Endothelial cell of umbilical vein (primary cell): ENCODE data around the gene TOM1L2. TPM values are rescaled to one million over a fixed set of nuclear protein-coding genes. Genes with fewer than 3 reads are reported as not detected.

ENCODE experiments used
- BruUV-seq: library from RNA; stranded (reverse); fragments of 400-500 nt; replicated peaks from 2 replicates; lab custom pipeline; 2021; lab: Mats Ljungman, UMichigan
- CTCF ChIA-PET: fragments of 300-600, 350-600 bp; sonication (Branson Sonifier 250); formaldehyde crosslinking; loops from one replicate; lab custom pipeline; 2021; ENCODE audit warnings: antibody characterized with exemption, inconsistent platforms; lab: Charles Lee
- POLR2A ChIA-PET: fragments of 300-600, 350-600 bp; sonication (Branson Sonifier 250); formaldehyde crosslinking; loops from one replicate; lab custom pipeline; 2021; ENCODE audit warnings: antibody characterized with exemption, inconsistent platforms; lab: Charles Lee
- DNase-seq: peaks from one replicate; pipeline ENCODE4 v3.0.0-alpha.2; 2011; ENCODE audit warnings: low read depth, low spot score
- FAIRE-seq: peaks from 2 replicates; lab custom pipeline; 2011; peaks lifted over from hg19 to GRCh38; lab: Jason Lieb, UNC
- H2AFZ ChIP-seq: 2 replicates; pipeline ENCODE4 v1.6.0; 2012; ENCODE audit warnings: low read depth, low read length, control low read depth, inconsistent platforms
- H3K27ac ChIP-seq: 2 replicates; pipeline ENCODE4 v1.5.1; 2011; ENCODE audit warnings: low read depth, mild to moderate bottlenecking, control low read depth, low read length, moderate library complexity; ENCODE audit not compliant: insufficient read depth
- H3K27me3 ChIP-seq, 2 experiments: 2 replicates each; pipeline versions ENCODE4 v1.6.0 to v1.6.1; 2011; ENCODE audit warnings: low read length in 2 of 2, mixed read lengths in 1 of 2; ENCODE audit not compliant: control insufficient read depth in 2 of 2, insufficient read depth in 2 of 2
- H3K36me3 ChIP-seq, 2 experiments: 2 replicates in 1 of 2; 3 replicates in 1 of 2; pipeline ENCODE4 v1.5.1; 2011; ENCODE audit warnings: low read length in 2 of 2, mild to moderate bottlenecking in 1 of 2, moderate library complexity in 1 of 2; ENCODE audit not compliant: control insufficient read depth in 2 of 2, insufficient read depth in 2 of 2; ENCODE audit errors: extremely low read depth in 1 of 2
- H3K4me1 ChIP-seq: 3 replicates; pipeline ENCODE4 v1.5.1; 2011; ENCODE audit warnings: mild to moderate bottlenecking, low read length; ENCODE audit not compliant: control insufficient read depth, insufficient read depth; ENCODE audit errors: extremely low read depth
- H3K4me2 ChIP-seq: 2 replicates; pipeline ENCODE4 v1.6.1; 2011; ENCODE audit warnings: low read length, control low read depth, mixed read lengths; ENCODE audit not compliant: insufficient read depth
- H3K4me3 ChIP-seq, 3 experiments: fragments of 200-600 bp in 1 of 3; sonication (generic), shearing (Covaris generic) in 1 of 3; replicated peaks in 1 of 3; 2 replicates each; pipeline ENCODE4 v1.5.1; 2011 to 2016; ENCODE audit warnings: control low read depth in 3 of 3, low read length in 3 of 3, mild to moderate bottlenecking in 2 of 3, inconsistent platforms in 1 of 3, low read depth in 1 of 3, moderate library complexity in 1 of 3; ENCODE audit not compliant: insufficient read depth in 1 of 3
- H3K79me2 ChIP-seq: 2 replicates; pipeline ENCODE4 v1.6.0; 2012; ENCODE audit warnings: low read length, inconsistent platforms; ENCODE audit not compliant: control insufficient read depth, insufficient read depth
- H3K9ac ChIP-seq: replicated peaks from 2 replicates; pipeline ENCODE3; 2011; ENCODE audit warnings: low read length, control low read depth; ENCODE audit not compliant: insufficient read depth; ENCODE audit errors: extremely low read depth
- H3K9me1 ChIP-seq: replicated peaks from 3 replicates; pipeline ENCODE4 v1.6.0; 2011; ENCODE audit warnings: mild to moderate bottlenecking, low read length; ENCODE audit not compliant: control insufficient read depth, insufficient read depth; ENCODE audit errors: extremely low read depth
- H3K9me3 ChIP-seq: replicated peaks from 2 replicates; pipeline ENCODE4 v1.5.1; 2012; ENCODE audit warnings: low read length, inconsistent platforms; ENCODE audit not compliant: control insufficient read depth, insufficient read depth
- H4K20me1 ChIP-seq: replicated peaks from 2 replicates; pipeline ENCODE3; 2011; ENCODE audit warnings: mild to moderate bottlenecking, low read length; ENCODE audit not compliant: control insufficient read depth, insufficient read depth; ENCODE audit errors: extremely low read depth
- EZH2 ChIP-seq: IDR thresholded peaks from 2 replicates; pipeline ENCODE4 v1.6.1; 2012; ENCODE audit warnings: borderline replicate concordance, low read depth, mild to moderate bottlenecking, moderate library complexity, low read length, inconsistent platforms; ENCODE audit not compliant: severe bottlenecking
- FOS ChIP-seq: IDR thresholded peaks from 2 replicates; pipeline ENCODE4 v1.6.1; 2011; ENCODE audit warnings: mild to moderate bottlenecking, low read length, moderate library complexity, borderline replicate concordance; ENCODE audit not compliant: insufficient read depth
- JUN ChIP-seq: IDR thresholded peaks from 2 replicates; pipeline ENCODE4 v1.6.1; 2011; ENCODE audit warnings: borderline replicate concordance, low read depth; ENCODE audit not compliant: insufficient read length, insufficient read depth
- MYC ChIP-seq: IDR thresholded peaks from one replicate; pipeline ENCODE4 v1.6.1; 2011; ENCODE audit warnings: mild to moderate bottlenecking, low read depth, low read length
- POLR2AphosphoS5 ChIP-seq: IDR thresholded peaks from 2 replicates; pipeline ENCODE4 v1.6.1; 2012; ENCODE audit warnings: low read depth, mild to moderate bottlenecking, control low read depth, low read length, moderate library complexity; ENCODE audit not compliant: insufficient read depth
- dilution Hi-C: fragments of 300-500 bp; cut with MboI; formaldehyde crosslinking; loops from one replicate; pipeline ENCODE4 v1.15.0; 2019; ENCODE audit warnings: low sequenced_read_pairs; ENCODE audit not compliant: extremely low pct_ligation_motif_present
- intact Hi-C: fragments of 100-400 bp; cut with micrococcal nuclease; formaldehyde crosslinking; loops from one replicate; pipeline ENCODE4 v1.10.0; 2022
- polyA plus RNA-seq, 4 experiments: library from polyadenylated mRNA; depleted of rRNA in 3 of 4; stranded (reverse) in 3 of 4; unstranded in 1 of 4; fragments of >200 nt; gene quantifications; 2 replicates each; pipeline versions ENCODE4 v1.2.1 to v1.2.3, GENCODE V29; 2011 to 2012; ENCODE audit warnings: missing spikeins in 1 of 4
- total RNA-seq: library from RNA; stranded (reverse); gene quantifications from 2 replicates; pipeline ENCODE4 v1.2.3, GENCODE V29; 2021

The TOM1L2 gene
- total and polyA plus RNA-seq, 2 donors (not counting 3 experiments of a cell fraction or from before 2014, with no cell fraction given): 31.7 to 37.6 TPM

DNA sequence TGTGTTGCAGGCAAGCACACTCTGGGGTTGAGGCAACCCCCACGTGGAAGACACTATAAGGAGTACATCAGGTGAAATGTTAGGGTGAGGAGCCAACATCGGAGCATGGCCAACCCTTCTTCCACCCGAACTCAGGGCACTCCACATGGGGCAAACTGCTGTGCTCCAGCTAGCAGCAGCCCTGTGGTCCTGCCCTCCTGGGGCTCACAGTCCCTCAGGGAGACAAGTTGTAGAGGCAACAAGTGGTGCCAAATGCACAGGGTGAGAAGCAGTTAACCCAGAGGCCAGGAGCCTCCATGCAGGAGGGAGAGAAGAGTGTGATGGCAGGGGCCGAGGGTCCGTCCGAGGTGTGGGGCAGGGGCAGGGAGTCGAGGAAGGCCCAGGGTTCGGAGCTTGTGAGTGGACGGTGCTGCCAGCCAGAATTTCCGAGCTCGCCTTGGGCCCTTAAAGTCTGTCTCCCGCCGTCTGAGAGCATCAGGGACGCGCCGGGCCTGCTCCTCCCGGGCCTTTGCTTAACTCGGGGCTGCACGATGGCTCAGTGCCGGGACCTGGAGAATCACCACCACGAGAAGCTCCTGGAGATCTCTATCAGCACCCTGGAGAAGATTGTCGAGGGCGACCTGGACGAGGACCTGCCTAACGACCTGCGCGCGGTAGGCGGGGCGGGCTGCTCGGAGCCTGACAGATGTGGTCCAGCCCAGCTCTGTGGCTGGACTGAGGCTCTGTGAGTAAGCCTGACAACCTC is 34.5 kb upstream of the TOM1L2 start:
- no peak overlapping the region for H3K4me3 ChIP-seq
- BruUV-seq: no TSS peak
- DNase-seq (no peak), FAIRE-seq (no peak)
- H2AFZ ChIP-seq: no peak overlapping the region
- no peaks in the 10 kb centered on the region for H3K79me2 ChIP-seq
- H3K27me3 ChIP-seq: no peaks in the 10 kb centered on the region
- H3K36me3 ChIP-seq: no peaks in the 10 kb centered on the region
- no peak for TF ChIP-seq EZH2
- no peak for TF ChIP-seq POLR2AphosphoS5
- no peak for TF ChIP-seq FOS
- no peak overlapping the region for H3K9ac ChIP-seq
- no peaks in the 10 kb centered on the region for H3K4me1 ChIP-seq
- H3K27ac ChIP-seq: no peak overlapping the region
- no peaks in the 10 kb centered on the region for H3K9me3 ChIP-seq
- no peaks in the 10 kb centered on the region for H4K20me1 ChIP-seq
- dilution Hi-C loops: no loop called here
- ChIA-PET POLR2A (no interaction called here), CTCF (no interaction called here)
- intact Hi-C loops: no loop called here
- H3K4me2 ChIP-seq: no peak overlapping the region
- H3K9me1 ChIP-seq: no peaks in the 10 kb centered on the region

DNA sequence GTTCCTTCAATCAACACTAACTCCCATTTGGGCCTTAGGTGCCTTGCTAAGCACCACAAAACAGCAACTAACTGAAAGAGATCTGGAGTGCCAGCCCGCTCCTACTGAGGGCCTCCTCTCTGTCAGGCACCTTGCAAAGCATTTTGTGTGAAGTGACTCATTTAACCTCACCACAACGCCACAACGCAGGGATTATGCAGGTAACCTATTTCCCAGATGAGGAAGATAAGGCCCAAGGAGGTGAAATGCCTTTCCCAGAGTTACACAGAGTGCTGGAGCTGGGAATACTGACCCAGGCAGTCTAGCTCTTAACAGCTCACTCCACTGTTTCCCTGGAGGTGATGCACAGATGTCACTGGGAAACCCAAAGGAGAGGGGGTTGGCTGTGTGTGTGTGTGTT is 33.3 kb upstream of the TOM1L2 start:
- H3K27me3 ChIP-seq: no peaks in the 10 kb centered on the region
- no peaks in the 10 kb centered on the region for H3K4me1 ChIP-seq
- no peak overlapping the region for H3K4me2 ChIP-seq
- no peaks in the 10 kb centered on the region for H4K20me1 ChIP-seq
- ChIA-PET CTCF (interaction anchor here (1.3 to 1.8 kb wide), 3 partner anchors 13 to 115 kb away, joined by 3 to 6 read pairs (median 5); no protein-coding TSS in a partner anchor), POLR2A (no interaction called here)
- FAIRE-seq (no peak), DNase-seq (no peak)
- no TSS peak for BruUV-seq
- H2AFZ ChIP-seq: no peak overlapping the region
- TF ChIP-seq JUN (no peak), POLR2AphosphoS5 (no peak), MYC (no peak), EZH2 (no peak)
- no peaks in the 10 kb centered on the region for H3K9me3 ChIP-seq
- H3K9me1 ChIP-seq: no peaks in the 10 kb centered on the region
- H3K79me2 ChIP-seq: no peaks in the 10 kb centered on the region
- intact Hi-C loops (no loop called here), dilution Hi-C loops (no loop called here)
- H3K27ac ChIP-seq: no peak overlapping the region
- no peaks in the 10 kb centered on the region for H3K36me3 ChIP-seq
- no peak overlapping the region for H3K4me3 ChIP-seq
- H3K9ac ChIP-seq: no peak overlapping the region
